Measurements from ENCODE around the gene SPON2.

The SPON2 gene

DNA sequence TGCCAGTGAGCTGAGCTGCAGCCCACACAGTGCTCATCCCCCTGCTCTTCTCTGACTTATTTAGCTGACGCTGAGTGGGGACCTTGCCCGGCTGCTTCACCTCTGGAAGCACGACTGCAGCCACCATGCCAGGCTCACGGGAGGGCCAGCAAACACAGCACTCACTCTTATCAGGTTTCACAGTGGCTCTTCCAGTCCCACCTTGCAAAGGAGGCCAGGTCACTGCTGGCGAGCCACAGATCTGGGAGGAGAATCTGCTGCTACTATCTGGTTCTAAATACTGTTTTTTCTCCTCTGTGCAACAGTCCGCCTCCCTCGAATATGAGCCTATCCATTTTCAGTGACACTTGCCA lies 6.7 kb upstream of the SPON2 start:
- H3K4me3 ChIP-seq (ENCODE audit: low read depth, low read length) = no peak overlapping the region
- TF ChIP-seq, protein P1, sequence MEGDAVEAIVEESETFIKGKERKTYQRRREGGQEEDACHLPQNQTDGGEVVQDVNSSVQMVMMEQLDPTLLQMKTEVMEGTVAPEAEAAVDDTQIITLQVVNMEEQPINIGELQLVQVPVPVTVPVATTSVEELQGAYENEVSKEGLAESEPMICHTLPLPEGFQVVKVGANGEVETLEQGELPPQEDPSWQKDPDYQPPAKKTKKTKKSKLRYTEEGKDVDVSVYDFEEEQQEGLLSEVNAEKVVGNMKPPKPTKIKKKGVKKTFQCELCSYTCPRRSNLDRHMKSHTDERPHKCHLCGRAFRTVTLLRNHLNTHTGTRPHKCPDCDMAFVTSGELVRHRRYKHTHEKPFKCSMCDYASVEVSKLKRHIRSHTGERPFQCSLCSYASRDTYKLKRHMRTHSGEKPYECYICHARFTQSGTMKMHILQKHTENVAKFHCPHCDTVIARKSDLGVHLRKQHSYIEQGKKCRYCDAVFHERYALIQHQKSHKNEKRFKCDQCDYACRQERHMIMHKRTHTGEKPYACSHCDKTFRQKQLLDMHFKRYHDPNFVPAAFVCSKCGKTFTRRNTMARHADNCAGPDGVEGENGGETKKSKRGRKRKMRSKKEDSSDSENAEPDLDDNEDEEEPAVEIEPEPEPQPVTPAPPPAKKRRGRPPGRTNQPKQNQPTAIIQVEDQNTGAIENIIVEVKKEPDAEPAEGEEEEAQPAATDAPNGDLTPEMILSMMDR (IDR thresholded peaks at IDR 0.05; ENCODE audit: low read depth, low read length, missing control alignments) = no peak
- DNase-seq (ENCODE audit: low read depth) = no peak
- in situ Hi-C loops (cut with HindIII; ENCODE audit: low sequenced_read_pairs) = no loop called here

GRCh38 chr4:1178300-1179088 lies 6.1 kb upstream of the SPON2 start:
- in situ Hi-C loops (cut with HindIII; ENCODE audit: low sequenced_read_pairs) = no loop called here
- TF ChIP-seq, protein P1 (IDR thresholded peaks at IDR 0.05; ENCODE audit: low read depth, low read length, missing control alignments) = no peak

DNA sequence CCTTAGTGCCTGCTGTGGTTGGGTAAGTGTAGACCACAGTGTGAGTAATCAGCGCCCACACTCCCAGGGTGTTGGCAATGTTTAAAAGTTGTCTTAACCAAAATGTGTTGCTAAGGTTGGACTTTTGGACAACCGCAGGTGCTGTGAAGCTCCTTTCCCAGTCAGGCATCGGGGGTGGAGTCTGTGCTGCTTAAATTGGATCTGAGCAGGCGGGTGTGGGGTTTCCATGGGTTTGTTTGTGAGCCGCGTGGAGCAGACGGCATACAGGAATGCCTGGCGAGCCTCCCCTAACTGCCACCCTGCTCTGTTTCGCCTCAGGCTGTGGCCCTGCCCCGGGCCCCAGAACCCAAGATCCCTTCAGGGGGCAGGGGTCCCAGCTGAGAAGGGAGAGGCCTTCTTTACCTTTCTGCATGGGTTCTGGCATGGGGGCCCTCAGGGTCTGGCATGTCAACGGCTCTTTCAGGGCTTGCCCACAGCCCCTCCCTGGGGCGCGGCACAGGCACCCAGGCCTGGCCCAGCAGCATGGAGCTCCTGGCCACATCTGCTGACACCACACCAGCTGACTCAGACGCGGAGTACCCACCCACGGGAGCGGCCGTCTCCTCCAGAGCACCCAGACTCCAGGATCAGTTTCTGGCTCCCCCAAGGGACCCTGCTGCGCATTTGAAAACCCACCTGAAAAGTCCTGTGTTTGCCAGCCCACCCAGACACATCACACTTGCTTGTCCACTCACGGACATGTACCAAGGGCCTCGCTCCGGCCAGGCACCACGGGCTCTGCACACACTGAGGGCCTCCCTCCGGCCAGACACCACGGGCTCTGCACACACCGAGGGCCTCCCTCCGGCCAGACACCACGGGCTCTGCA lies 5.1 kb upstream of the SPON2 start:
- DNase-seq (ENCODE audit: low read depth) = peak; percentile 24
- TF ChIP-seq, protein P1 (IDR thresholded peaks at IDR 0.05; ENCODE audit: low read depth, low read length, missing control alignments) = no peak
- in situ Hi-C loops (cut with HindIII; ENCODE audit: low sequenced_read_pairs) = no loop called here
- no peak overlapping the region for H3K4me3 ChIP-seq (ENCODE audit: low read depth, low read length)

More at GRCh38 chr4:1178300-1179088, 6.1 kb upstream of the SPON2 start:
- no peak for DNase-seq (ENCODE audit: low read depth)
- H3K4me3 ChIP-seq (ENCODE audit: low read depth, low read length) = no peak overlapping the region

DNA sequence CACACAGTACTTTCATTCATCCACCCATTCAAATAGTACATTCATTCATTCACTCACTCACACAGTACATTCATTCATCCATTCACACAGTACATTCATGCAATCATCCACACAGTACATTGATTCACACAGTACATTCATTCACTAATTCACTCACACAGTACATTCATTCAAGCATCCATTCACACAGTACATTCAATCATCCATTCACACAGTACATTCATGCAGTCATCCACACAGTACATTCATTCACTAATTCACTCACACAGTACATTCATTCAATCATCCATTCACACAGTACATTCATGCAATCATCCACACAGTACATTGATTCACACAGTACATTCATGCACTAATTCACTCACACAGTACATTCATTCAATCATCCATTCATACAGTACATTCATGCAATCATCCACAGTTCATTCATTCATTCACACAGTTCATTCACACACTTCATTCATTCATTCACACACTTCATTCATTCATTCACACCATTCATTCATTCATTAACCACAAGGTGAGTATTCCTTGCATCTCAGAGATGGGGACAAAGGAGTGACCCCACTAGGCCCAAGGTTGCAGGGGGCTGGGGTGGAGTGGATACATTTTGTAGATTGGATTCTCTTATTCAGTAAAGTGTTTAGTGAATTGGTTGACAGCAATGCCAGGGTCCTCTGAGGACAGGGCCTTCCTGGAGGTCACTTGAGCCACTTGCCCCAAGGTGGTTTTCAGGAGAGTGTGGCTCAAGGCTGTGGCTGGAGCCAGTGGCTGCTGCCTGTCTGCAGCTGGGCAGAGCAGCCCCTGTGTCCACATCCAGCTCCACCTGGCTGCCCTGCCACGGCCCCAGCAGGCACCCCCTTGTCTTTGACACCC lies 4.3 kb upstream of the SPON2 start:
- H3K4me3 ChIP-seq (ENCODE audit: low read depth, low read length) = no peak overlapping the region
- in situ Hi-C loops (cut with HindIII; ENCODE audit: low sequenced_read_pairs) = no loop called here
- TF ChIP-seq, protein P1 (IDR thresholded peaks at IDR 0.05; ENCODE audit: low read depth, low read length, missing control alignments) = no peak
- no peak for DNase-seq (ENCODE audit: low read depth)

DNA sequence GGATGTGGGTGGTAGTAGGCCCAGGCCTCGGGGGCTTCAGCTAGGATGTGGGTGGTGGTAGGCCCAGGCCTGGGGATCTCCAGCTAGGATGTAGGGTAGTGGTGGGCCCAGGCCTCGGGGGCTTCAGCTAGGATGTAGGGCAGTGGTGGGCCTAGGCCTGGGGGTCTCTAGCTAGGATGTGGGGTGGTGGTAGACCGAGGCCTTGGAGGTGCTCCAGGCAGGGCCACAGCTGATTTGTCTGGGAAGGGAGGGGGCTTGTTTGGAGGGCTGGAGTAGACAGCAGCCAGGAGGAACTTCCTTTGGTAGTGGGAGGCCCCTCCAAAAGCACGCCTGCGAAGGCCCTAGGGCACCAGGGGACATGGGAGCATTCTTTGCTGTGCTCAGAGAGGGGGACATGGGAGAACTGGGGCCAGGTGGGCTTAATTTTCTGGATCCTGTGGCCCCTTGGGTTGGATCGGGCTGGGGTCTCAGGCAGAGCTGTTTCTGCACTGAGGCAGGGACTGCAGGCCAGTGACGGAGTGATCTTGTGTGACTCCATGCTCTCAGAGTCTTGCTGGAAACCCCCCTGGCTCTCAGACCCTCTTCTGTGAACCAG lies 3.3 kb upstream of the SPON2 start:
- TF ChIP-seq, protein P1 (IDR thresholded peaks at IDR 0.05; ENCODE audit: low read depth, low read length, missing control alignments) = no peak
- in situ Hi-C loops (cut with HindIII; ENCODE audit: low sequenced_read_pairs) = no loop called here
- H3K4me3 ChIP-seq (ENCODE audit: low read depth, low read length) = no peak overlapping the region
- no peak for DNase-seq (ENCODE audit: low read depth)
